ENCODE data around the gene TSACC.
A peak's percentile ranks its signal among the peaks of the same experiment; 100 is the strongest.

DNA sequence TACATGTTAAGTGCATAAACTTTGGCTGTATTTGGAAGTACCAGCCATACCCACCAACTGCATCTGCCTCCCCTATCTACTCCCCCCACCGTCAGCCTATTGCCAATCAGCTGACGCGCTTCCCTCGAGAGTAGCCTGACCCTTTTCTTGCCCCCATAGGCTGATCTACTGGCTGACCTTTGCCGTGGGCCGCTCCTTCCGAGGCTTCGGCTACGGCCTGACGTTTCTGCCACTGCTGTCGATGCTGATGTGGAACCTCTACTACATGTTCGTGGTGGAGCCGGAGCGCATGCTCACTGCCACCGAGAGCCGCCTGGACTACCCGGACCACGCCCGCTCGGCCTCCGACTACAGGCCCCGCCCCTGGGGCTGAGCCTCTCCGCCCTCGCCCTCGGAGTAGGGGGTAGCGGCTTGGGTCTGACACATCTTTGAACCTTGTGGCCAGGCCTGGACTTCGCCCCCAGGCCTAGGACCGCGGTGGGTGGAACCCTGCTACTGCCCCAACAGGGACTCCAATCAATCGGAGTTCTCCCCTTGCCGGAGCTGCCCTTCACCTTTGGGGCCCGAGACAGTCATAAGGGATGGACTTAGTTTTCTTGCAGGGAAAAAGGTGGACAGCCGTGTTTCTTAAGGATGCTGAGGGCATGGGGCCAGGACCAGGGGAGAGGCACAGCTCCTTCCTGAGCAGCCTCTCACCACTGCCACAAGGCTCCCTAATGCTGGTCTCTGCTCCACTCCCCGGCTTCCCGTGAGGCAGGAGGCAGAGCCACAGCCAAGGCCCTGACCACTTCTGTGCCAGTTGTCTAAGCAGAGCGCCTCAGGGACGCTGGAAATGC lies 46.9 kb upstream of the TSACC start:
- TF ChIP-seq, protein P1, sequence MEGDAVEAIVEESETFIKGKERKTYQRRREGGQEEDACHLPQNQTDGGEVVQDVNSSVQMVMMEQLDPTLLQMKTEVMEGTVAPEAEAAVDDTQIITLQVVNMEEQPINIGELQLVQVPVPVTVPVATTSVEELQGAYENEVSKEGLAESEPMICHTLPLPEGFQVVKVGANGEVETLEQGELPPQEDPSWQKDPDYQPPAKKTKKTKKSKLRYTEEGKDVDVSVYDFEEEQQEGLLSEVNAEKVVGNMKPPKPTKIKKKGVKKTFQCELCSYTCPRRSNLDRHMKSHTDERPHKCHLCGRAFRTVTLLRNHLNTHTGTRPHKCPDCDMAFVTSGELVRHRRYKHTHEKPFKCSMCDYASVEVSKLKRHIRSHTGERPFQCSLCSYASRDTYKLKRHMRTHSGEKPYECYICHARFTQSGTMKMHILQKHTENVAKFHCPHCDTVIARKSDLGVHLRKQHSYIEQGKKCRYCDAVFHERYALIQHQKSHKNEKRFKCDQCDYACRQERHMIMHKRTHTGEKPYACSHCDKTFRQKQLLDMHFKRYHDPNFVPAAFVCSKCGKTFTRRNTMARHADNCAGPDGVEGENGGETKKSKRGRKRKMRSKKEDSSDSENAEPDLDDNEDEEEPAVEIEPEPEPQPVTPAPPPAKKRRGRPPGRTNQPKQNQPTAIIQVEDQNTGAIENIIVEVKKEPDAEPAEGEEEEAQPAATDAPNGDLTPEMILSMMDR (IDR thresholded peaks at IDR 0.05 in 2 of 3, conservative IDR thresholded peaks at IDR 0.05 in 1 of 3; ENCODE audit: control insufficient read depth in 2 of 3, extremely low read depth in 1 of 3, insufficient read depth in 1 of 3, low read depth in 3 of 3, low read length in 3 of 3): no peak
- peak; percentile 19; the same call in 1 of the 2 replicates for TF ChIP-seq POLR2A (IDR thresholded peaks at IDR 0.05; ENCODE audit: low read depth, low read length)

Data from GM12878 (cell line).